ENCODE data around the gene IL6. TPM values are rescaled to one million over a fixed set of nuclear protein-coding genes. Genes with fewer than 3 reads are reported as not detected.
A peak's percentile ranks its signal among the peaks of the same experiment; 100 is the strongest.

The IL6 gene
- total and polyA plus RNA-seq, 2 of the 13 experiments (the other 11 are each of a cell fraction or from before 2014, with no cell fraction given) = not detected

- WGBS (ENCODE audit: low lambda C conversion rate) = 6% methylated on average over 4 of the region's 4 CpGs
Measured at GRCh38 chr7:22723637-22724036, 3.4 kb upstream of the IL6 start.

GRCh38 chr7:22724861-22725260 is 2.1 kb upstream of the IL6 start:
- H2AFZ ChIP-seq (ENCODE audit: low read length) = no peak overlapping the region
- 38% methylated on average over 6 of the region's 6 CpGs for WGBS (ENCODE audit: low lambda C conversion rate)
- POLR2A ChIA-PET = no interaction called here

More at GRCh38 chr7:22723637-22724036, 3.4 kb upstream of the IL6 start:
- ChIA-PET POLR2A (no interaction called here), CTCF (ENCODE audit: low intra/inter-chr PET ratio, low total read pairs) (no interaction called here)
- no peak overlapping the region for H3K4me2 ChIP-seq (ENCODE audit: low read depth, low read length)
- H3K9me3 ChIP-seq (ENCODE audit: low read length) = no peaks in the 10 kb centered on the region
- FAIRE-seq (no peak), DNase-seq (ENCODE audit: low spot score) (no peak), ATAC-seq (no peak)
- H3K27me3 ChIP-seq (ENCODE audit: control insufficient read depth in 1 of 2, insufficient read depth in 2 of 2, low read length in 2 of 2) = peaks cover 0 to 34% of the 10 kb centered on the region in 2 experiments; a peak in 4 of 5 replicates
- no peak overlapping the region for H2AFZ ChIP-seq (ENCODE audit: low read length)
- peaks cover 21% of the 10 kb centered on the region for H3K4me1 ChIP-seq (ENCODE audit: insufficient read depth, low read length)
- TF ChIP-seq ZNF234 (CRISPR knock-in tag; conservative IDR thresholded peaks at IDR 0.05) (no peak), CEBPB (IDR thresholded peaks at IDR 0.05; ENCODE audit: borderline replicate concordance, low read depth, low read length) (peak; percentile 63; the same call in 1 of the 2 replicates), FOXO1 (CRISPR knock-in tag; IDR thresholded peaks at IDR 0.05) (no peak)
- H3K27ac ChIP-seq (ENCODE audit: extremely low read length, insufficient read depth, low read length) = no peak overlapping the region
- H3K36me3 ChIP-seq (replicated peaks in 1 of 2; ENCODE audit: control insufficient read depth in 1 of 2, insufficient read depth in 2 of 2, low read length in 2 of 2) = no peaks in the 10 kb centered on the region
- intact Hi-C loops (cut with micrococcal nuclease; ENCODE audit: unreplicated experiment) (no loop called here), in situ Hi-C loops (cut with HindIII; ENCODE audit: extremely low pct_ligation_motif_present, low pct_unique_long_range_greater_than_20kb) (no loop called here)
- no peak overlapping the region for H3K4me3 ChIP-seq (replicated peaks in 1 of 3; ENCODE audit: insufficient read depth in 1 of 3, low read depth in 2 of 3, low read length in 3 of 3)
- no peaks in the 10 kb centered on the region for H3K79me2 ChIP-seq (ENCODE audit: insufficient read depth, low read length)
- no peak overlapping the region for H3K9ac ChIP-seq (ENCODE audit: insufficient read depth, low read depth, low read length)
- H4K20me1 ChIP-seq (ENCODE audit: insufficient read depth, low read length) = no peaks in the 10 kb centered on the region
- BruUV-seq (replicated peaks) = no TSS peak

More at GRCh38 chr7:22724861-22725260, 2.1 kb upstream of the IL6 start:
- ATAC-seq (no peak), FAIRE-seq (no peak), DNase-seq (ENCODE audit: low spot score) (no peak)
- BruUV-seq (replicated peaks) = no TSS peak
- H3K27ac ChIP-seq (ENCODE audit: extremely low read length, insufficient read depth, low read length) = no peak overlapping the region
- no peaks in the 10 kb centered on the region for H3K79me2 ChIP-seq (ENCODE audit: insufficient read depth, low read length)
- H3K4me2 ChIP-seq (ENCODE audit: low read depth, low read length) = no peak overlapping the region
- intact Hi-C loops (cut with micrococcal nuclease; ENCODE audit: unreplicated experiment) (loop anchor here (1.0 to 5.0 kb wide), 4 partner anchors 57 to 330 kb away; no protein-coding TSS in a partner anchor), in situ Hi-C loops (cut with HindIII; ENCODE audit: extremely low pct_ligation_motif_present, low pct_unique_long_range_greater_than_20kb) (loop anchor here (5.0 kb wide), 2 partner anchors 163 to 332 kb away; no protein-coding TSS in a partner anchor)
- CTCF ChIA-PET (ENCODE audit: low intra/inter-chr PET ratio, low total read pairs) = interaction anchor here (1.6 to 4.8 kb wide), 3 partner anchors 136 to 330 kb away, joined by 5 to 32 read pairs (median 9); no protein-coding TSS in a partner anchor
- no peaks in the 10 kb centered on the region for H3K36me3 ChIP-seq (replicated peaks in 1 of 2; ENCODE audit: control insufficient read depth in 1 of 2, insufficient read depth in 2 of 2, low read length in 2 of 2)
- no peak overlapping the region for H3K9ac ChIP-seq (ENCODE audit: insufficient read depth, low read depth, low read length)
- H3K4me3 ChIP-seq (replicated peaks in 1 of 3; ENCODE audit: insufficient read depth in 1 of 3, low read depth in 2 of 3, low read length in 3 of 3) = no peak overlapping the region
- peaks cover 0 to 31% of the 10 kb centered on the region in 2 experiments; a peak in 4 of 5 replicates for H3K27me3 ChIP-seq (ENCODE audit: control insufficient read depth in 1 of 2, insufficient read depth in 2 of 2, low read length in 2 of 2)
- peaks cover 21% of the 10 kb centered on the region for H3K4me1 ChIP-seq (ENCODE audit: insufficient read depth, low read length)
- TF ChIP-seq KMT2A (CRISPR knock-in tag; IDR thresholded peaks at IDR 0.05) = no peak
- no peak for TF ChIP-seq MIER2 (CRISPR knock-in tag; IDR thresholded peaks at IDR 0.05)
- TF ChIP-seq IKZF4 (CRISPR knock-in tag; IDR thresholded peaks at IDR 0.05; ENCODE audit: borderline replicate concordance, low read depth, not compliant biosample characterization) = no peak
- TF ChIP-seq FOXP1 (IDR thresholded peaks at IDR 0.05) = no peak
- no peak for TF ChIP-seq FOXP1 (CRISPR knock-in tag; IDR thresholded peaks at IDR 0.05)
- TF ChIP-seq RELA (CRISPR knock-in tag; IDR thresholded peaks at IDR 0.05) = no peak
- TF ChIP-seq KLF12 (CRISPR knock-in tag; IDR thresholded peaks at IDR 0.05; ENCODE audit: borderline replicate concordance) = no peak
- TF ChIP-seq GATA4 (IDR thresholded peaks at IDR 0.05; ENCODE audit: borderline replicate concordance, low read depth) = no peak
- no peak for TF ChIP-seq SNAPC4 (CRISPR knock-in tag; IDR thresholded peaks at IDR 0.05)
- no peak for TF ChIP-seq AHR (CRISPR knock-in tag; IDR thresholded peaks at IDR 0.05)
- TF ChIP-seq MXD4 (CRISPR knock-in tag; IDR thresholded peaks at IDR 0.05) = no peak
- no peak for TF ChIP-seq NCOR1 (IDR thresholded peaks at IDR 0.05; ENCODE audit: borderline replicate concordance, low read length)
- TF ChIP-seq FOXJ3 (CRISPR knock-in tag; IDR thresholded peaks at IDR 0.05; ENCODE audit: borderline replicate concordance) = no peak
- H3K9me3 ChIP-seq (ENCODE audit: low read length) = no peaks in the 10 kb centered on the region
- H4K20me1 ChIP-seq (ENCODE audit: insufficient read depth, low read length) = no peaks in the 10 kb centered on the region

Measured in HepG2 (cell line).